Activated T-cell treated with anti-CD3 and anti-CD28 coated beads for 24 hours (primary cell): Measurements from ENCODE around the gene ATF7IP.
A peak's percentile ranks its signal among the peaks of the same experiment; 100 is the strongest.
"Not testable (repeated sequence)": the region's sequence is repeated elsewhere in the genome, so short reads cannot be mapped to it uniquely, and the experiment has no call there.

Source experiments
- DNase-seq: peaks from one replicate; pipeline ENCODE4 v3.0.0-alpha.2; 2020; ENCODE audit warnings: low read depth

ATF7IP gene

GRCh38 chr12:14365294-14366208 is at the start of gene ATF7IP:
Gene ATF7IP, plus strand, starts transcription at chr12:14365682. Its CDS starts 58,234 bp downstream, at chr12:14423916.
- DNase-seq, result peak; percentile 94

- no peak for DNase-seq
These were observed 47.9 kb upstream of the ATF7IP start for GRCh38 chr12:14317362-14318146.

- not testable (repeated sequence) for DNase-seq
These were observed 45.6 kb upstream of the ATF7IP start for GRCh38 chr12:14319704-14320427.

GRCh38 chr12:14322403-14322802 is 43.1 kb upstream of the ATF7IP start:
- no peak for DNase-seq

- no peak for DNase-seq
These were observed 39.7 kb upstream of the ATF7IP start for GRCh38 chr12:14325716-14326343.

GRCh38 chr12:14326699-14327098 is 38.8 kb upstream of the ATF7IP start:
- no peak for DNase-seq

- no peak for DNase-seq
These were observed 37.8 kb upstream of the ATF7IP start for GRCh38 chr12:14327711-14328110.

- no peak for DNase-seq
These were observed 33.0 kb upstream of the ATF7IP start for GRCh38 chr12:14332482-14332881.

- no peak for DNase-seq
These were observed 25.1 kb upstream of the ATF7IP start for GRCh38 chr12:14340371-14340770.

- not testable (repeated sequence) for DNase-seq
These were observed 14.0 kb upstream of the ATF7IP start for GRCh38 chr12:14351524-14351923.

- not testable (repeated sequence) for DNase-seq
These were observed 13.4 kb upstream of the ATF7IP start for GRCh38 chr12:14352066-14352465.

GRCh38 chr12:14354665-14355064 is 10.8 kb upstream of the ATF7IP start:
- not testable (repeated sequence) for DNase-seq

- DNase-seq, result no peak
These were observed 9.3 kb upstream of the ATF7IP start for GRCh38 chr12:14356147-14356546.

- DNase-seq, result no peak
These were observed 8.0 kb upstream of the ATF7IP start for GRCh38 chr12:14357486-14357885.

GRCh38 chr12:14362352-14362751 is 3.1 kb upstream of the ATF7IP start:
- no peak for DNase-seq

- DNase-seq, result no peak
These were observed 755 bp upstream of the ATF7IP start for GRCh38 chr12:14364583-14365271.

- no peak for DNase-seq
These were observed 942 bp downstream of the ATF7IP start for GRCh38 chr12:14366209-14367039.

- no peak for DNase-seq
These were observed 1.7 kb downstream of the ATF7IP start for GRCh38 chr12:14367040-14367661.

GRCh38 chr12:14369311-14369710 is 3.8 kb downstream of the ATF7IP start:
- DNase-seq, result no peak

GRCh38 chr12:14373217-14373616 is 7.7 kb downstream of the ATF7IP start:
- no peak for DNase-seq
